ENCODE measurements around the gene MIA3.

MIA3 gene

DNA sequence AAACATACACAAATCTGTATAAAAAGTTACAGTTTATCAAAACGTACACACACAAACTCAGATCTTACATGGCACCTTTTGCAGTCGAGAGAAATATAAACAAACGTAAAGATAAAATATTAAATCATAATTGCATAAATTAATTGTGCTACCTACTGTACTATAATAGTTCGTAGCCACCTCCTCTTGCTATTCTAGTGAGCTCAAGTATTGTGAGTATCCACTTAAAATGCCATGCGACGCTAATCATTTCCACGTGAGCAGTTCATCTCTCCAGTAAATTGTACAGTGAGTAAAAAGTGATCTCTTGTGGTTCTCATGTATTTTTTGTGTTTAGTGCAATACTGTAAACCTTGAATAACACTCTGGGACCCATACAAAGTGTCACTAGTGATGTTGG is 6.3 kb downstream of the MIA3 start:
- Histone ChIP-seq H3K18ac (ENCODE audit: low read depth in 1 of 2, low read length in 2 of 2) (no peak overlapping the region), H4K8ac (ENCODE audit: low read length) (no peak overlapping the region), H3K9ac (ENCODE audit: low read length) (no peak overlapping the region), H3K9me3 (ENCODE audit: control insufficient read depth, low read length) (no peaks in the 10 kb centered on the region), H3K27me3 (ENCODE audit: control insufficient read depth in 1 of 2, insufficient read depth in 1 of 2, low read length in 2 of 2) (no peaks in the 10 kb centered on the region), H2BK12ac (ENCODE audit: low read length in 2 of 2) (no peak overlapping the region), H2AFZ (ENCODE audit: low read depth, low read length) (no peak overlapping the region), H3K23ac (ENCODE audit: low read length in 2 of 2) (no peak overlapping the region), H3K36me3 (ENCODE audit: control insufficient read depth in 1 of 2, insufficient read depth in 2 of 2, low read depth in 1 of 2, low read length in 2 of 2) (peaks cover 23 to 73% of the 10 kb centered on the region in 2 experiments), H3K4me1 (ENCODE audit: control insufficient read depth, insufficient read depth, low read depth, low read length) (no peaks in the 10 kb centered on the region), H3K4me2 (ENCODE audit: low read length, poor library complexity, severe bottlenecking) (no peak overlapping the region), H3K79me1 (replicated peaks; ENCODE audit: low read length, poor library complexity, severe bottlenecking) (peaks cover 16% of the 10 kb centered on the region), H3K27ac (ENCODE audit: low read length, poor library complexity, severe bottlenecking) (no peak overlapping the region), H2AK5ac (ENCODE audit: low read length, severe bottlenecking) (no peak overlapping the region), H2BK15ac (ENCODE audit: low read depth, poor library complexity, severe bottlenecking) (no peak overlapping the region), H2BK5ac (ENCODE audit: low read depth, low read length, poor library complexity, severe bottlenecking) (no peak overlapping the region), H2BK120ac (ENCODE audit: low read depth, low read length) (no peak overlapping the region), H3K4ac (ENCODE audit: low read depth in 1 of 2, low read length in 2 of 2) (no peak overlapping the region), H4K91ac (ENCODE audit: low read length) (no peak overlapping the region), H3K14ac (ENCODE audit: low read length in 2 of 2) (no peak overlapping the region), H3K4me3 (ENCODE audit: insufficient read depth in 1 of 2, low read depth in 1 of 2, low read length in 2 of 2) (no peak overlapping the region)
- no peak for DNase-seq
- 98% methylated on average over 4 of the region's 7 CpGs for WGBS

DNA sequence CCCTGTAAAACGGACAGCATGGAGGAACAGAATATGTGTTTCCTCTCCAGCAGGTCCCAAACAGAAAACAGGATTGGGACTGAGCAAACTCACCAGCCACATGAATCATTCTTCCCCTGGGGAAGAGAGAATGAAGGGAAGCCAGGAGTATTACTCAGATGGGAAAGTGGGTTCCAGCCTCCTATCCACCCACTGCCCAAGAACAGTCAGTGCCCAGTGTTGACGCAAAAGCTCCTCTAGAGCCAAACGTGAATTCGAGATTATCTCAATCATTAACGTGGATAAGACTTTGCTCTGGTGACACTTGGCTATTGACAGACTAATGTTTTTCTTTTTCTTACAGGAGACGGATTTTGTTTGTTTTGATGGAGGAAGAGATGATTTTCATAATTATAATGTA is 9.3 kb downstream of the MIA3 start:
- no peak overlapping the region for H3K4ac ChIP-seq (ENCODE audit: low read depth in 1 of 2, low read length in 2 of 2)
- no peak overlapping the region for H2AFZ ChIP-seq (ENCODE audit: low read depth, low read length)

DNA sequence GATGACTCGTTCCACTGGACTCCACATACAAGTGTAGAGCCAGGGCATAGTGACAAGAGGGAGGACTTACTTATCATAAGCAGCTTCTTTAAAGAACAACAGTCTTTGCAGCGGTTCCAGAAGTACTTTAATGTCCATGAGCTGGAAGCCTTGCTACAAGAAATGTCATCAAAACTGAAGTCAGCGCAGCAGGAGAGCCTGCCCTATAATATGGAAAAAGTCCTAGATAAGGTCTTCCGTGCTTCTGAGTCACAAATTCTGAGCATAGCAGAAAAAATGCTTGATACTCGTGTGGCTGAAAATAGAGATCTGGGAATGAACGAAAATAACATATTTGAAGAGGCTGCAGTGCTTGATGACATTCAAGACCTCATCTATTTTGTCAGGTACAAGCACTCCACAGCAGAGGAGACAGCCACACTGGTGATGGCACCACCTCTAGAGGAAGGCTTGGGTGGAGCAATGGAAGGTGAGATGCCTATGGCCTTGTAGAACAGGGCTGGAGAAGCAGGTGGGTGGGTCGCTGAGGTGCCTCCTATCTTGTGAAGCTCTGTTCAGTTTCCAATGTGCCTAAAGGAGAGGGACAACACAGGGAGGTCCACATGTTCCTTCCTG is 12.1 kb downstream of the MIA3 start:
- no peak overlapping the region for H2BK12ac ChIP-seq (ENCODE audit: low read length in 2 of 2)
- no peaks in the 10 kb centered on the region for H3K4me1 ChIP-seq (ENCODE audit: control insufficient read depth, insufficient read depth, low read depth, low read length)
- H3K14ac ChIP-seq (ENCODE audit: low read length in 2 of 2) = no peak overlapping the region
- no peak overlapping the region for H3K4me2 ChIP-seq (ENCODE audit: low read length, poor library complexity, severe bottlenecking)
- no peak overlapping the region for H3K27ac ChIP-seq (ENCODE audit: low read length, poor library complexity, severe bottlenecking)
- H3K9me3 ChIP-seq (ENCODE audit: control insufficient read depth, low read length) = no peaks in the 10 kb centered on the region
- H2BK15ac ChIP-seq (ENCODE audit: low read depth, poor library complexity, severe bottlenecking) = no peak overlapping the region
- H2BK5ac ChIP-seq (ENCODE audit: low read depth, low read length, poor library complexity, severe bottlenecking) = no peak overlapping the region
- no peak overlapping the region for H2AFZ ChIP-seq (ENCODE audit: low read depth, low read length)
- no peak overlapping the region for H2AK5ac ChIP-seq (ENCODE audit: low read length, severe bottlenecking)
- no peaks in the 10 kb centered on the region for H3K27me3 ChIP-seq (ENCODE audit: control insufficient read depth in 1 of 2, insufficient read depth in 1 of 2, low read length in 2 of 2)
- H3K36me3 ChIP-seq (ENCODE audit: control insufficient read depth in 1 of 2, insufficient read depth in 2 of 2, low read depth in 1 of 2, low read length in 2 of 2) = peaks cover 42 to 92% of the 10 kb centered on the region in 2 experiments
- no peak overlapping the region for H3K23ac ChIP-seq (ENCODE audit: low read length in 2 of 2)
- no peak for DNase-seq
- H4K8ac ChIP-seq (ENCODE audit: low read length) = no peak overlapping the region
- H4K91ac ChIP-seq (ENCODE audit: low read length) = no peak overlapping the region
- no peak overlapping the region for H3K4me3 ChIP-seq (ENCODE audit: insufficient read depth in 1 of 2, low read depth in 1 of 2, low read length in 2 of 2)
- H3K9ac ChIP-seq (ENCODE audit: low read length) = no peak overlapping the region
- no peak overlapping the region for H3K18ac ChIP-seq (ENCODE audit: low read depth in 1 of 2, low read length in 2 of 2)
- H3K4ac ChIP-seq (ENCODE audit: low read depth in 1 of 2, low read length in 2 of 2) = no peak overlapping the region
- no peak overlapping the region for H2BK120ac ChIP-seq (ENCODE audit: low read depth, low read length)
- H3K79me1 ChIP-seq (replicated peaks; ENCODE audit: low read length, poor library complexity, severe bottlenecking) = peaks cover 11% of the 10 kb centered on the region
- WGBS = 89% methylated on average over 7 of the region's 7 CpGs

More for the DNA sequence above, 9.3 kb downstream of the MIA3 start:
- H2BK5ac ChIP-seq (ENCODE audit: low read depth, low read length, poor library complexity, severe bottlenecking) = no peak overlapping the region
- H3K14ac ChIP-seq (ENCODE audit: low read length in 2 of 2) = no peak overlapping the region
- H2BK15ac ChIP-seq (ENCODE audit: low read depth, poor library complexity, severe bottlenecking) = no peak overlapping the region
- peak overlapping the region; percentile 61 for H3K9ac ChIP-seq (ENCODE audit: low read length)
- H3K79me1 ChIP-seq (replicated peaks; ENCODE audit: low read length, poor library complexity, severe bottlenecking) = peaks cover 13% of the 10 kb centered on the region
- no peak overlapping the region for H2BK12ac ChIP-seq (ENCODE audit: low read length in 2 of 2)
- H3K23ac ChIP-seq (ENCODE audit: low read length in 2 of 2) = no peak overlapping the region
- H3K4me1 ChIP-seq (ENCODE audit: control insufficient read depth, insufficient read depth, low read depth, low read length) = no peaks in the 10 kb centered on the region
- H4K8ac ChIP-seq (ENCODE audit: low read length) = no peak overlapping the region
- H3K9me3 ChIP-seq (ENCODE audit: control insufficient read depth, low read length) = no peaks in the 10 kb centered on the region
- peaks cover 36 to 93% of the 10 kb centered on the region in 2 experiments for H3K36me3 ChIP-seq (ENCODE audit: control insufficient read depth in 1 of 2, insufficient read depth in 2 of 2, low read depth in 1 of 2, low read length in 2 of 2)
- no peak for DNase-seq
- H4K91ac ChIP-seq (ENCODE audit: low read length) = no peak overlapping the region
- H3K27ac ChIP-seq (ENCODE audit: low read length, poor library complexity, severe bottlenecking) = no peak overlapping the region
- no peak overlapping the region for H2AK5ac ChIP-seq (ENCODE audit: low read length, severe bottlenecking)
- no peak overlapping the region for H2BK120ac ChIP-seq (ENCODE audit: low read depth, low read length)
- H3K4me2 ChIP-seq (ENCODE audit: low read length, poor library complexity, severe bottlenecking) = no peak overlapping the region
- H3K18ac ChIP-seq (ENCODE audit: low read depth in 1 of 2, low read length in 2 of 2) = no peak overlapping the region
- H3K4me3 ChIP-seq (ENCODE audit: insufficient read depth in 1 of 2, low read depth in 1 of 2, low read length in 2 of 2) = peak overlapping the region in 1 of 2 experiments; percentile 1
- H3K27me3 ChIP-seq (ENCODE audit: control insufficient read depth in 1 of 2, insufficient read depth in 1 of 2, low read length in 2 of 2) = no peaks in the 10 kb centered on the region
- 94% methylated on average over 6 of the region's 6 CpGs for WGBS

DNA sequence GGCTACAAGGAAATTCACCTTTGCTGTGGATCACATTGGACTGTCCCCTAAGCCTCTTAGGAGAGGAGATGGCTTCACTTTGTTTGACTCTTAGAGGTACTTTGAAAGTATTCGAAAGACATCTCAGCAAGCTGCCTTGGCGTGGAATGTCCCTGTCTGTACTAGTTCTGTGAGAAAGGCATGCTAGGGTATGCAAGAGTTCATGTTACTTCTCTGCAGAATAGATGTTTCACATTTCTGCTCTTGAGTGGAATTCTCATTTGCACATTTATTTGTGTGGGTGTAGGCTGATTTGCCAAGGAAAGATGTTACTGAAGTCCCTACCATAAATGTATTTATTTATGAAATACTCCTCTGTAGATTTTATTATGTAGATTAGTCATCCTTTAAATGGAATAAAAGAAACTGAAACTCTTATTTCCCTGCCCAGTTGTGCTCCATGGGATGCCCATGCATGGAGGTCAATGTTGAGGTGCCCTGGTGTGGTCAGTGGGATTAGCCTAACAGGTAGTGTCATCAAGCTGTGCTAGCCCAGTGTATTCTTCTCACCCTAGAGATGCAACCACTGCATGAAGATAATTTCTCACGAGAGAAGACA is 13.8 kb downstream of the MIA3 start:
- Histone ChIP-seq H3K27me3 (ENCODE audit: control insufficient read depth in 1 of 2, insufficient read depth in 1 of 2, low read length in 2 of 2) (no peaks in the 10 kb centered on the region), H4K91ac (ENCODE audit: low read length) (no peak overlapping the region), H2BK12ac (ENCODE audit: low read length in 2 of 2) (no peak overlapping the region), H2AK5ac (ENCODE audit: low read length, severe bottlenecking) (no peak overlapping the region), H2BK120ac (ENCODE audit: low read depth, low read length) (no peak overlapping the region), H4K8ac (ENCODE audit: low read length) (no peak overlapping the region), H2BK15ac (ENCODE audit: low read depth, poor library complexity, severe bottlenecking) (no peak overlapping the region), H3K4me2 (ENCODE audit: low read length, poor library complexity, severe bottlenecking) (no peak overlapping the region), H3K9ac (ENCODE audit: low read length) (peak overlapping the region; percentile 11), H2BK5ac (ENCODE audit: low read depth, low read length, poor library complexity, severe bottlenecking) (no peak overlapping the region), H3K23ac (ENCODE audit: low read length in 2 of 2) (no peak overlapping the region), H3K18ac (ENCODE audit: low read depth in 1 of 2, low read length in 2 of 2) (no peak overlapping the region), H3K27ac (ENCODE audit: low read length, poor library complexity, severe bottlenecking) (no peak overlapping the region), H3K79me1 (replicated peaks; ENCODE audit: low read length, poor library complexity, severe bottlenecking) (peaks cover 14% of the 10 kb centered on the region), H3K36me3 (ENCODE audit: control insufficient read depth in 1 of 2, insufficient read depth in 2 of 2, low read depth in 1 of 2, low read length in 2 of 2) (peaks cover 35 to 90% of the 10 kb centered on the region in 2 experiments), H2AFZ (ENCODE audit: low read depth, low read length) (no peak overlapping the region), H3K4me1 (ENCODE audit: control insufficient read depth, insufficient read depth, low read depth, low read length) (no peaks in the 10 kb centered on the region), H3K4me3 (ENCODE audit: insufficient read depth in 1 of 2, low read depth in 1 of 2, low read length in 2 of 2) (no peak overlapping the region), H3K9me3 (ENCODE audit: control insufficient read depth, low read length) (no peaks in the 10 kb centered on the region), H3K4ac (ENCODE audit: low read depth in 1 of 2, low read length in 2 of 2) (no peak overlapping the region), H3K14ac (ENCODE audit: low read length in 2 of 2) (no peak overlapping the region)
- DNase-seq = no peak
- 94% methylated on average over 3 of the region's 3 CpGs for WGBS

All from mesenchymal stem cell (in vitro differentiated cells and primary cell).